GM21576 (cell line): ENCODE results near the gene RNF187.
A peak's percentile ranks its signal among the peaks of the same experiment; 100 is the strongest.
"Not testable (repeated sequence)": the region's sequence is repeated elsewhere in the genome, so short reads cannot be mapped to it uniquely, and the experiment has no call there.

Source experiments
- ATAC-seq: cut with Tn5 transposase; IDR thresholded peaks from one replicate; pipeline ENCODE4 v1.9.1; 2021; ENCODE audit warnings: mild to moderate bottlenecking, moderate library complexity; ENCODE audit not compliant: unreplicated experiment

The RNF187 gene

GRCh38 chr1:228459091-228459993 is 27.8 kb upstream of the RNF187 start:
- ATAC-seq: peak; percentile 26

GRCh38 chr1:228460821-228461220 is 26.4 kb upstream of the RNF187 start:
- ATAC-seq: no peak

- no peak for ATAC-seq
Measured at GRCh38 chr1:228462560-228462959, 24.6 kb upstream of the RNF187 start.

GRCh38 chr1:228463009-228463558 is 24.1 kb upstream of the RNF187 start:
- ATAC-seq: no peak

- ATAC-seq: peak; percentile 53
Measured at GRCh38 chr1:228463559-228464455, 23.4 kb upstream of the RNF187 start.

- ATAC-seq: peak; percentile 81
Measured at GRCh38 chr1:228464487-228464983, 22.6 kb upstream of the RNF187 start.

- no peak for ATAC-seq
Measured at GRCh38 chr1:228465141-228465540, 22.0 kb upstream of the RNF187 start.

GRCh38 chr1:228465571-228466146 is 21.5 kb upstream of the RNF187 start:
- no peak for ATAC-seq

GRCh38 chr1:228468188-228468587 is 19.0 kb upstream of the RNF187 start:
- not testable (repeated sequence) for ATAC-seq

GRCh38 chr1:228469413-228470162 is 17.6 kb upstream of the RNF187 start:
- ATAC-seq: no peak

GRCh38 chr1:228471154-228471761 is 15.9 kb upstream of the RNF187 start:
- ATAC-seq: no peak

GRCh38 chr1:228471762-228472398 is 15.3 kb upstream of the RNF187 start:
- peak; percentile 50 for ATAC-seq

- no peak for ATAC-seq
Measured at GRCh38 chr1:228472655-228473054, 14.5 kb upstream of the RNF187 start.

GRCh38 chr1:228474507-228474906 is 12.7 kb upstream of the RNF187 start:
- no peak for ATAC-seq

GRCh38 chr1:228475812-228476211 is 11.4 kb upstream of the RNF187 start:
- no peak for ATAC-seq

- ATAC-seq: no peak
Measured at GRCh38 chr1:228477263-228477662, 9.9 kb upstream of the RNF187 start.

GRCh38 chr1:228478326-228478725 is 8.9 kb upstream of the RNF187 start:
- no peak for ATAC-seq

GRCh38 chr1:228478912-228479711 is 8.1 kb upstream of the RNF187 start:
- ATAC-seq: peak; percentile 59
